Esophagus mucosa (tissue), 1 donor: ENCODE data around the gene DUSP14. TPM values are rescaled to one million over a fixed set of nuclear protein-coding genes. Genes with fewer than 3 reads are reported as not detected.
"Not testable (repeated sequence)": the region's sequence is repeated elsewhere in the genome, so short reads cannot be mapped to it uniquely, and the experiment has no call there.

Experiments used
- ATAC-seq: fragments of 200-7000 bp; cut with Tn5 transposase; one replicate; pipeline ENCODE4 v1.9.1; 2020
- total RNA-seq: library from RNA; stranded (reverse); gene quantifications from one replicate; pipeline ENCODE4 v1.2.4, GENCODE V29; 2023
- donor health status: DM: yes; HTN: yes; CAD: no.

Gene DUSP14
- total RNA-seq, 1 donor from 2014 or later: 14.2 TPM

DNA sequence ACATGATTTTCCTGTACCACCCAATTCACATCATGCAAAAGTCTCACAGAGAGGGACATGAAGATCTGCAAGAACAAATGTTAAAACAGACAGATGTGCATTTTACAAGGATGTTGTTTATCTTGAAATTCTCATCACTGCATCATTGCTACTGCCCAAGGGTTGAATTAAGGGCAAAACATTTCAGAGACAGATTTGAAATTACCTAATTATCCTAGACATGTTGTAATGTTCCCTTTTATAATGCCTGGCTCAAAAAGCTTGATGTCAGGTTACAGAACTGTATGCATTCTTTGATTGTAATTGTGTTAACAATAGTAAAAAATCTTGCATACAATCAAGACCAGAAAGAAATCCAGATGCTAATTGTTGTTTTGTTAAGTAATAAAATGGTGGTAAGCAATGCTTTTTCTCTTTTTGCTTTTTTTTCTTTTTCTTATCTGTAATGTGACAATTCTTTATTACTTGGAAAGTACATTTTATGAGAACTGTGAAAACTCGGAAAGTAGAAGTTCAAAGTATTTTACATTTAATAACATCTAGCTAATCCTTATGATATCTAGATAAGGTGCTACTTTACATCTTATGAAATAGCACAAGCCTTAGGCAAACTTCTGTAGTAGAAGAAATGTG is 3.6 kb upstream of the DUSP14 start:
- no peak for ATAC-seq

DNA sequence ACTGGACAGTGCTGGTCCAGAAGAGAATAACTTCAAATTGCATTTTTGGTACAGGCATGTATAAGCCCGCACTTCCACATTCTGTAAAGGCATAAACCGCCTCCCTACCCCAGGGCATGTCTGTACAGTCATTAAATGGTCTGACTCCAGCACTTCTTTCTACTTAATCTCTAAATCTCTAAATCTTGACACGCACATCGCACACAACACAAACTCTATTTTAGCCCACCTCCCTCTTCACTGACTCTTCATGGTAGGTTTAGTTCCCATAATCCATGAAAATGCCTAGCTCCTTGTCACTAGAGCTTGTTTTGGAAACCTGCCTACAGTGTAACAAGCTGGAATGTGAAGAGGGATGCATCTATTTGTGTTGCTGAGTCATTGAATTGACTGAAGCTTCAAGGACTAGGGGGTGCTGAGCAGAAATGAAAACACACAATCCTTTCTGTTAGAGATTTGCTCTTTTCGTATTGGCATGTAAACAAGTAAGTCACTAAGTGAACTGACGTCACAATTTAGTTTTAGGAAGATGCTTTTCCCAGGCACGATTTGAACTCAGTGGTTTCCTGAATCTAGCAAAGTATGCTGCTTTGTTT is 1.6 kb upstream of the DUSP14 start:
- ATAC-seq: peak; percentile 55

DNA sequence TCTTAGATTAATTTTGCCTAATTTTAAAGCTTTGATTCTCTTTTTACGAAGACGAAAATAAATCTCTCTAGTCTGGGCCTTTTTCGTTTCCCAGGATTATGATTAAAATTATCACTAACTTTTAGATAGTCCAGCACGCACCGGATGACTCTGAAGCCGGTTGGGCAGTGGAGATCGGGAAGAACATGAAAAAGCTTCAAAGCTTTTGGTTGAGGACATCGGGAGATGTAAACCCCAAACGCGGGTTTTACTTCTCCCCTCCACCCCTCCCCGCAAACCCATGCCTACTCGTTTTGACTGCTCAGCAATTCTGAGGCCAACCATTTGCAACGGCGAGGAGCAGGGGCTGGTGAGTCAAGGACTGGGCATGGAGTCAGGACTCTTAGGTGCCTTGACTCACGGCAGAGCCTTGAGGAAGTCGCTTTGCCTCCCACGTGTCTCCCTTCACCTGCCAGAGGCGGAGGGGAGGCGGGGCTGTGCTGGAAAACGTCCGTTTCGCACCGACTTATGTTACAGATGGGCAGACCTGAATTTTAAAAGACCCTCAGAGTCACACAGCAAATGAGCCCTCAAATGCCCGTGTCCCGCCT is 989 bp upstream of the DUSP14 start:
- peak; percentile 86 for ATAC-seq

DNA sequence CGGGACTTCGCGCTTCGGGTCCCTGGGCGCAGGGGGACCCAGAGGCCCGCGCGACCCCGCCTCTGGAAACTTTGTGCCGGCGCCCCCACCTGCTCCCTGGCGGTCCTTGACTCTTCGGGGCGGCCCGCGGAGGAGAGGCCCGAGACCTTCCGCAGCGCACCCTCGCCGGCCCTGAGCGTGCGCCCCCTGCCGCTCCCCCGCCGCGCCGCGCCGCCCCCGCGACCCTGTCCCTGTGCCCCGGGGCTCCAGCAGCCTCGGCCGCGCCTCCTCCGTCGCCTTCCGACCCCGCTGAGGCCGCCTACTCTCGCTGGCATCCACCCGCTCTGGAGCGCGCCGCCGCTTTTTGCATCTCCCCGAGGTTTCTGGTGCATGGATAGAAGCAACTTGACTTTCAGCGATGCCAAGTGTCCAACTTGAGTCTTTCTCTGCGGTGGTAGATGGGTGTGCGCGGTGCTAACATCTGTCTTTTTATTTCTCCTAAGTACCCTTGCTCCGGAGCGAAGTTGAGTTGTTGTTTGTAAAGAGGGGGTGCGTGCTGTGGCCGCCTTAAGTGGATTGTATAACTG is 414 bp downstream of the DUSP14 start:
- ATAC-seq: peak; percentile 9

DNA sequence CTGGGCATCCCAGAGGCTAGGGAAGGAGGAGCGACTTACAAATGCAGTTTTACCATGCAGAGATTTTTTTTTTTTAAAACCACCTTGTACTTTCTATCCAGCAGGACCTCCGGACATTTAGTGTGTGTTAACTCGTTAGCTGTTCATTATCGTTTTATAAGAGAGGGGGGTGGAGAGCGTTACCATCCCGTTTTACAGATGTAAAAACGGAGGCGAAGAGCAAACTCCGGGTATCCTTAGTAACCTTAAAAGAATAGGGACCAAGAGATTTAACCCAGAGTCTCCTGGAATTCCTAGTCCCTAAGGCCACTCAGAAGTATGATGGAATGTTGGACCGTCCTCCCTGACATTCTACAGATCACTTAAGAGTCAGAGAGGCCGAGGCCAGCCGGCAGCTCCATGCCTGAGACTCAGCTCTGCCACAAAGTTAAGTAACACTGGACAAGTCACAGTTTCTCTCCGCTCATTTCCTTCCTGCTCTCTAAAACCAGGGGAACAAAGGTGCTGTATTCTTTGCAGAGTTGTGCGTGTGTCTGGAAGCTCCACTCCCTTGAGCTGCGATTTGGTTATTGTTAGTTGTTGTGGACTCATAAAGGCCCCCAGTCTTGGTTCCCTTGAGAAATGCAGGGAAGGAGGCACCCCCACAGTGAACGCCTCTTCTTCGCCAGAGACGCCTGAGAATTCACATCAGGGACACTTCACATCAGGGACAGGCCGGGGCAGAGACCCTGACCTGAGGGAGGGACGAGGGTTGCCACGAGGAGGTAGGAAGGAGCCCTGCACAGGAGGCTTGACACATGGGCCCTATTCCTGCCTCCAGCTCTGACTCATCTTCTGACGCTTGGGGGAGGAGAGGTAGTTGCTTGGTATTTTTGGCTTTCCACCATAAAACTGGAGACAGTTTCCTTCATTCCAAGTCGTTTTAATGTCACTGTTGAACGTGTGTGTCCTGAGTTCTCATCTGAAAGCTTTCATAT is 1.2 kb downstream of the DUSP14 start:
- ATAC-seq: peak; percentile 60

DNA sequence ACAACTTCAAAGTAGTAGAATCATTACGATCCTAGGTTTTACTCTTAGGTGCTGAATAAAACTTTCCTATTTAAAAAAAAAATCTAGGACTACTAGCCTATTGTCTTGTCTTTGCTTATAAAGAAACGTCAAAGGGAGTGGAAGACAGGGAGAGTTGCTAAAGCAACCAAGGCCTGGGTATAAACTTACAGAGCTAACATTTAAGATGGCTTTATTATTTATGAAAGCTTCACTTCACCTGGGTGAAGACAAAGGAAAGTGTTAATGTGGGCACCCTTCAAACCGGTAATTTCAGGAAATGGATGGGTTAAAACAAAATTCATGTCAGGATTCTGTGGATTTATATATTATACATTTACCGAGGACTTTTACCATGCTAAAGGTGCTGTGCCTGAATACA is 2.5 kb downstream of the DUSP14 start:
- ATAC-seq: no peak

DNA sequence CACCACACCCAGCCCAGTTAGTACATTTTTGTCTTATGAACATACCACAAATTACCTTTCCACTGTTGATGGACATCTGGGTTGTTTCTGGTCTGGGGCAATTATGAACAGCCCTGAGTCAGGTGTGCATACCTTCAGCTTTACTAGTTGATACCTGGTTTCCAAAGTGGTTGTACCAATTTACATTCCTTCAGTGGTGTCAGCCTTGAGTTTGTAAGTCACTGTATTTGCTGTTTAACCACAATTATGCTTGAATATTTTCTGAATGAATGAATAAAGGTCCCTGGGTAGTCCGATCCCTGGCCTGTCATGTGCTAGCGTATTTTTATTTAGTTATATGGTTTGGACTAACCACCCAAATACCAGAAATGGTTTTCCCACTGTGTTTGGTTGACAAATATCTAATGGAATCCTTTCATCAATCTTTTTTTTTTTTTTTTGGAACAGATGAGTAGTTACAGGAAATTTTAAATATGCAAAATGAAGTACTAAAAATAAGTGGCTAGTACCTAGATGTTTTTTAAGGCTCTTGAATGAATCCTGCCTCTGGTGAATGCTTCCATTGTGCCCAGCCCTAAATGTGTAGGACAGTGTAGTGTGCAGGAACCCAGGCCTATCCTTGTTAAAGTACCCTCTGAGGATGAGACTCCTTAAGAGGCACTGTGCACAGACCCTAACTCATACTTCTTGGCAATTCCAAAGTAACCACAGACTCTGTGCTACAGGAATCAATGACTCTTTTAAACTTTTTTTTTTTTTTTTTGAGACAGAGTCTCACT is 3.7 kb downstream of the DUSP14 start:
- ATAC-seq: no peak

DNA sequence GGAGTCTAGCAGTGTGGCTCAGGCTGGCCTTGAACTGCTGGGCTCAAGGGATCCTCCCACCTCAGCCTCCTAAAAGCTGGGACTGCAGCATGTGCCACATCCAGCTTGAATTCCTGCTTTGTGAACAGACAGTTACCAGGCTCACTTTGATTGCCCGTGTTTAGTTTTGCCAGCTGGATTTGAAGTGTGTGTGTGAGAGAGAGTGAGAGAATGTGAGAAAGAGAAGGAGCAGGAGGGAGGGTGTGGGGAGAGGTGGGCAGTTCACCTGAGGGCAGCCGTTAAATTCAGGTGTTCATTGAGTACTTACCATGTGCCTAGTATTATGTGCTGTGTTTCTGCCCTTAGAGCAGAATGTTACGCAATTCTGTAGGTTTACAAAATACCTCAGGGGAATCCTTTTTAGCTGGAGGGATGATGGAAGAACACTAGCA is 4.7 kb downstream of the DUSP14 start:
- ATAC-seq: no peak

DNA sequence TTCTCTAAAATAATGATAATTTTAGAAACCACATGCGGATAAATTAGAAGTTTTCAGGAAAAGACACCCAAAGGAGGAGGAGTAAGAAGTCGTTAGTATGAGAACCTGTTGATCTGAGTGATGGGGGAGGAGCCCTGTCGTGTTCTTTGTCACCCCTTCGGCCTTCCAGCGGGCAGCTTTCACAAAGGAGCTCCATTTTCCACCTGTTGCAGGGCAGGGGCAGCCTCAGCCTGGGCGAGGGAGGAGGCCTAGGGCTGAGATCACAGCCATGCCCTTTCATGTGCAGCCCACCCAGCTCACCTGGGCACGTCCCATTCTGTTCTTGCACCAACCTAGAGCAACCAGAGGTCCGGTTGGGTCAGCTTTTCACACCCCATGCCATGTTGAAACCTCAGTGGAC is 5.3 kb downstream of the DUSP14 start:
- no peak for ATAC-seq

DNA sequence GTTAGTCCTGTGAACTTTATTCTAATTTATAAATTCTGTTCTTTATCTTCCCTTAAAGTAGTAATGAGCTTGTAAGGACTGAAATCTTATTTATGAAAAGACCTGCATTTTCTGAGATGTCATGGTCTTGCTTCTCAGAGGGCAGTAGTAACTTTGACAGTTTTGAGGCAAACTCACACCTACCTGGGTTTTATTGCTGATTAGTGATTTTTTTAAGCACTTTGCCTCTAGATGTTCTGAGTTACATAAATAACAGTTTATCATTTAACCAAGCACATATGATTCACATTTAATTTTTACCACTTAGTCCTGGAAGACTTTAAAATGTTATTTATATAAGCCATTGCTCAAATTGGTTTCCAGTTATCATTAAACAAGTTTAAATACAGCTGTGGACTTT is 10.7 kb downstream of the DUSP14 start:
- no peak for ATAC-seq

DNA sequence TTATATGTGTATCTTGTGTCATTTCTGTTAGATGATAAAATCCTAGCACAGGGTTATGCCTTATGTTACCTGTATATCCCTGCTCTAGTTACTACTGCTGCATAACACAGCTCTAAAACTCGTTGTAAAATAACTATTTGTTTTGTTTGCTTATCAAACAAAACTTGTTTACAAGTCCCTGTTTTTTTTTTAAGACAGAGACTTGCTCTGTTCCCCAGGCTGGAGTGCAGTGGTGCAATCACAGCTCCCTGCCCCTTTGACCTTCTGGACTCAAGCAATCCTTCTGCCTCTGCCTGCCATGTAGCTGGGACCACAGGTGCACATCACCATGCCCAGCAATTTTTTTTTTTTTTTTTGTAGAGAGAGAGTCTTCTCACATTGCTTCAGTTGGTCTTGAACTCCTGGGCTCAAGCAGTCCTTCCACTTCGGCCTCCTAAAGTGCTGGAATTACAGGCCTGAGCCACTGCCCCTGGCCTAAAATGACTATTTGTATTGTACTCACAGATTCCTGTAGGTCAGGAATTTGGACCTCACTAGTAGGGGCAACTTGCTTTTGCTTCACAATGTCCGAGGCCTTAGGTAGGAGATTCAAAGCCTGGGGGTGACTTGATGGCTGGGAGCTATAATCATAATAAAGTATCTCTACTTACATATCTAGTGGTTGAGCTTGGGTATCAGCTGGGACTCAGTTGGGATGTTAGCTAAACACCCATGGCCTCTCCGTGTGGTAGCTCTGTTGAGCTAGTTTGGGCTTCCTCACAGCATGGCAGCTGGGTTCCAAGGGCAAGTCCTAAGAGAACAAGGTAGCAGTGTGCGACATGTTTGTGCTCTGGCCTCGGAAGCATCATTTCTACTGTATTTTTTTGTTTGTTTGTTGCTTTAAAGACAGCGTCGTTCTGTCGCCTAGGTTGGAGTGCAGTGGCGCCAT is 12.6 kb downstream of the DUSP14 start:
- ATAC-seq: no peak

DNA sequence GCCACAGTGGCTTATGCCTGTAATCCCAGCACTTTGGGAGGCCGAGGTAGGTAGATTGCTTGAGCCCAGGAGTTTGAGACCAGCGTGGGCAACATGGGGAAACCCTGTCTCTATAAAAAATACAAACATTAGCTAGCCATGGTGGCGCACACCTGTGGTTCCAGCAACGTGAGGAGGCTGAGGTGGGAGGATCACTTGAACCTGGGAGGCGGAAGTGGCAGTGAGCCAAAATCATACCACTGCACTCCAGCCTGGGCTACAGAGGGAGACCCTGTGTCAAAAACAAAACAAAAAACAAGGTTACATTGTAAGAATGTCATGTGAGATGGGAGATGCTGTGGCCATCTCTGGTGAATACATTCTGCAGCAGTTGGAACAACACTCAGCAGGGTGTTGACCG is 13.5 kb downstream of the DUSP14 start:
- no peak for ATAC-seq

DNA sequence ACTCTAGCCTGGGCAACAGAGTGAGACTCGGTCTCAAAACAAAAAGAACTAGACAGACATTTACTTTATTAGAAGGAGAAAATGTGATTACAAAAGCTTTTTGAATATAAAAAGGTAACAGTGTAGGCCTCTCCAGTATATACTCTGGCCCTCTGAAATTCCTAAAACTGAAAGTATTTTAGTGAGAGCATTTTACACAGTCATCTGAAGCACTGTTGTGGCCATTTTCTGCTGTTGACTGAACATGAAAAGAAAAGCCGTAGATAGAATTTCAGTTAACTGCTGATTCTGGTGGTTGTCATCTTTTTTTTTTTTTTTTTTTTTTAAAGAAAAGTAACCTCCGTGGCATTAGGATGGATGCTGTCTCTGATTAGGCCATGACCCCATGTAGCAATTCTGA is 15.6 kb downstream of the DUSP14 start:
- ATAC-seq: no peak

DNA sequence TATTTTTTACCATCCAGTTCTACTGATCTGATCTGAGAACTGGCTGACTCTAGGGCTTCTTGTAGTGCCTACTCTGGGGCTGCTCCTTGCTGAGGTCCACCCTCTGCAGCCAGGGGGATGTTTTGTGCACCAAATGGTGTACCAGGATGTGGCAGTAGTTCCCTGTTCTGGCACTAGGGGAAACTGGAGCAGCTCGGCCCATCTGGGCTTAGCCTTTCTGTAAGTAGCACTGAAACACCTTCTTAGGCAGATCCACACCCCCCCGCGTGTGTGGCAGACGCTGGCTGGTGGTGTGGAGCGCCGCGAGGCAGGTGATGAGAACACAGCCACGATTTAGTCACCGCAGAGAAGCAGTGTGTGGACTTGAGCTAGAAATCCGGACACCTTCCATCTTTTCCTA is 17.0 kb downstream of the DUSP14 start:
- peak; percentile 68 for ATAC-seq

DNA sequence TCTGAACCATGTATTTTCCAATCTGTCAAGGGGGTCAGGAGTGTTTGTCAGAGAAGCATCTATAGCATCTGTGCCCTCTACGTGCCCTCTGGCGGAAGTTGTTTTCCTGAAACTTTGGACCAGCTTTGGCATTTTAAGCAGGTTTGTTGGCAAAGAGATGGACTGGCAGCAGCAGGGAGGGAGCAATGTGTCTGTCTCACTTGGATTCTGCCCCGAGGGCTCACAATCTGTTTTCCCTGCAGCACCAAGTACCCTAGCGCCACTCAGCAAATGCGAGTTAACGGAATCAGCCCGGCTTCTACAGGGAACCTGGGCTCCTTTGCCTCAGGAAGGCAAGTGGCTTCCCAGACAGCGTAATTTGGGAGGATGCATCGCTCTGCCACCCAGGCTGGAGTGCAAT is 17.4 kb downstream of the DUSP14 start:
- ATAC-seq: no peak

DNA sequence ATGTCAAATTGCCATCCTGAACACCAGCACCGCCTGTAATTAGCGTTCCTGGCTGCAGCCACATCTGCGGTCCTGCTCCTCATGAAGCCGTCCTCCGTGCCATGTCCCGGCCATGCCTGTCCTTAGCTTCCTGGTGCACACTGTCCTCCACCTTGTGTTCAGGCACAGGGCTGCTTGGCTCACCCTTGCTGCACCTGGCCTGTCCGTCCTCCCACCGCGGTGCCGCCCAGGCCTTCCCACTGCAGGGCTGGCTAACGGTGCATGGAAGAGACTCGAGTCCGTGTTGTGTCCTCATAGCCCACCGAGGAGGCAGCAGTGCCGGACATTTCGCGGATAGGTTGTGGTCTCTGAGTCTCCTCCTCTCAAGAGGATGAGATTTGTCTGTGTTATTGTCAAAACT is 20.4 kb downstream of the DUSP14 start:
- ATAC-seq: no peak

DNA sequence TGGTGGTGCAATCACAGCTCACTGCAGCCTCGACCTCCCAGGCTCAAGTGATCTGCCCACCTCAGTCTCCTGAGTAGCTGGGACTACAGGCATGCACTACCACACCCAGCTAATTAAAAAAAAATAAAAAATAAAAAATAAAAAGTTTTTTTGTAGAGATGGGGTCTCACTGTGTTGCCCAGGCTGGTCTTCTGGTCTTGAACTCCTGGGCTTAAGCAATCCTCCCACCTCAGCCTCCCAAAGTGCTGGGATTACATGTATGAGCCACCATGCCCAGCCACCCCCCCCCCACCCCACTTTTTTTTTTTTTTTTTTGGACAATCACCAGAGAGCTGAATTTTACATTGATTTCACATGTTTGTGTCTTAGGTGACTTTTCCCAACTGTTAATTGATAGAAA is 22.0 kb downstream of the DUSP14 start:
- not testable (repeated sequence) for ATAC-seq

DNA sequence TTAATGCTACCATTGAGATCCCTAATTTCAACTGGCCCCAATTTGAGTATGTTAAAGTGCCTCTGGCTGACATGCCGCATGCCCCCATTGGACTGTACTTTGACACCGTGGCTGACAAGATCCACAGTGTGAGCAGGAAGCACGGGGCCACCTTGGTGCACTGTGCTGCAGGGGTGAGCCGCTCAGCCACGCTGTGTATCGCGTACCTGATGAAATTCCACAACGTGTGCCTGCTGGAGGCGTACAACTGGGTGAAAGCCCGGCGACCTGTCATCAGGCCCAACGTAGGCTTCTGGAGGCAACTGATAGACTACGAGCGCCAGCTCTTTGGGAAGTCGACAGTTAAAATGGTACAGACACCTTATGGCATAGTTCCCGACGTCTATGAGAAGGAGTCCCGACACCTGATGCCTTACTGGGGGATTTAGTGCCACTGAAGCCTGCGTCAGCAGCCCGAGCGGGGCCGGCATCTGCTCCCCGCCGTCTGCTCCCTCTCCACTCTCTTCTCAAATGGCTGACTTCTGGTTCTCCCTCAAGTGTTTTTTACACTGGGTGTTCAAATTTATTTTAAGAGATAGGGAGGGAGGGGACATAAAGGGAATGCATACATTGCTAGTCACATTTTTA is 22.9 kb downstream of the DUSP14 start:
- no peak for ATAC-seq

DNA sequence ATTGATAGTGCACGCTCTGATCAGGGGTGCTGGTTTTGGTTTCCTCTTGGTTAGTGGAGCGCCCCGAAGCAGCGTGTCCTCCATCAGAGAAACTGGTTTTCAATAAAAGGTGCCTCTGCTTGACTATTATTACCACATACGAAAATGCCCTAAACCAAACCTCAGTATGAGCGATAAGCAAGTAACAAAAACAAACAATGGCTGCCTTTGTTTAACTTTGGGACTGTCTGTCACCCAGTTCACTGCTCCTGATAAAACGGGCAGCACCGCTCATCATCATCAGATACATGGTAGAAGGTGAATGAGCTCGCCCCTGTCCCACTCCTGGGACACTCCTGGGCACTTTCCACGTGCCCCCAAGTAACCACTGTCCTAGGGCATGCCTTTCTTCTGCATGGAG is 24.0 kb downstream of the DUSP14 start:
- ATAC-seq: no peak

DNA sequence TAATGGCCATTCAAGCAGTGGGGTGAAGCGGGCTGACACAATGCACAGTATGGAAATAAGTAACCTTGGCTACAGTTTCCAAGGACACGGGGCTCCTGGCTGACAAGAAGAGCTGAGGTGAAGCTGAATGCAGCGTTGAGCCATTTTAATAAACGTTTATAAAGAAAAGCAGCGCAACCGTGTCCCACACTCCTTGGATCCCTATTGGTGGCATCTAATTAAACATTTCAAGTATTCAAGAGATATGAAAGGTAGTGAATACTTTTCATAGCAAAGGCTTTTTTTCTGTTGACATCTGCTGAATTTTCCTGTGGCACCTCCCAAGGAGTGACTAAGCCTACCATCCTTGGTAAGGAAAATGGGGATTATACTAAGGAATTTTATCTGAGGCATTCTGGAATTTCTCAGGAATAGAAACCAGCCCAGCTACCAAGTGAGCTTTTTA is 26.5 kb downstream of the DUSP14 start:
- no peak for ATAC-seq
